Measurements from ENCODE around the gene LZTR1. TPM values are rescaled to one million over a fixed set of nuclear protein-coding genes. Genes with fewer than 3 reads are reported as not detected.

Gene LZTR1
- total RNA-seq, 1 donor from 2014 or later: 91.6 TPM

GRCh38 chr22:20952544-20953341 is 29.4 kb upstream of the LZTR1 start:
- H3K27ac Mint-ChIP-seq: peak overlapping the region; percentile 95
- H3K4me3 Mint-ChIP-seq (ENCODE audit: low read depth): peak overlapping the region; percentile 41
- no peaks in the 10 kb centered on the region for H3K9me3 Mint-ChIP-seq (ENCODE audit: low read depth)
- H3K36me3 Mint-ChIP-seq (ENCODE audit: insufficient read depth): peaks cover 16% of the 10 kb centered on the region
- TF ChIP-seq CTCF (IDR thresholded peaks at IDR 0.05; ENCODE audit: unreplicated experiment): no peak
- H3K4me1 Mint-ChIP-seq (ENCODE audit: low read depth): peaks cover 56% of the 10 kb centered on the region
- H3K27me3 Mint-ChIP-seq: peaks cover 3% of the 10 kb centered on the region
- no peak for DNase-seq (ENCODE audit: low spot score, unreplicated experiment)

GRCh38 chr22:20953342-20953608 is 28.8 kb upstream of the LZTR1 start:
- H3K27me3 Mint-ChIP-seq: peaks cover 7% of the 10 kb centered on the region
- no peak for TF ChIP-seq CTCF (IDR thresholded peaks at IDR 0.05; ENCODE audit: unreplicated experiment)
- peaks cover 53% of the 10 kb centered on the region for H3K4me1 Mint-ChIP-seq (ENCODE audit: low read depth)
- no peaks in the 10 kb centered on the region for H3K9me3 Mint-ChIP-seq (ENCODE audit: low read depth)
- no peak overlapping the region for H3K4me3 Mint-ChIP-seq (ENCODE audit: low read depth)
- no peak for DNase-seq (ENCODE audit: low spot score, unreplicated experiment)
- peak overlapping the region; percentile 95 for H3K27ac Mint-ChIP-seq
- peaks cover 16% of the 10 kb centered on the region for H3K36me3 Mint-ChIP-seq (ENCODE audit: insufficient read depth)

- peaks cover 16% of the 10 kb centered on the region for H3K36me3 Mint-ChIP-seq (ENCODE audit: insufficient read depth)
- peak overlapping the region; percentile 21 for H3K4me3 Mint-ChIP-seq (ENCODE audit: low read depth)
- H3K9me3 Mint-ChIP-seq (ENCODE audit: low read depth): no peaks in the 10 kb centered on the region
- H3K4me1 Mint-ChIP-seq (ENCODE audit: low read depth): peaks cover 52% of the 10 kb centered on the region
- H3K27me3 Mint-ChIP-seq: peaks cover 9% of the 10 kb centered on the region
- TF ChIP-seq CTCF (IDR thresholded peaks at IDR 0.05; ENCODE audit: unreplicated experiment): no peak
- no peak for DNase-seq (ENCODE audit: low spot score, unreplicated experiment)
- H3K27ac Mint-ChIP-seq: peak overlapping the region; percentile 78
These were observed 28.2 kb upstream of the LZTR1 start for GRCh38 chr22:20953668-20954500.

- Mint-ChIP-seq H3K36me3 (ENCODE audit: insufficient read depth) (peaks cover 9% of the 10 kb centered on the region), H3K27ac (no peak overlapping the region), H3K4me1 (ENCODE audit: low read depth) (peaks cover 39% of the 10 kb centered on the region), H3K9me3 (ENCODE audit: low read depth) (no peaks in the 10 kb centered on the region), H3K27me3 (peaks cover 9% of the 10 kb centered on the region), H3K4me3 (ENCODE audit: low read depth) (no peak overlapping the region)
- TF ChIP-seq CTCF (IDR thresholded peaks at IDR 0.05; ENCODE audit: unreplicated experiment): no peak
- DNase-seq (ENCODE audit: low spot score, unreplicated experiment): no peak
These were observed 26.5 kb upstream of the LZTR1 start for GRCh38 chr22:20955548-20955947.

- no peak for DNase-seq (ENCODE audit: low spot score, unreplicated experiment)
- TF ChIP-seq CTCF (IDR thresholded peaks at IDR 0.05; ENCODE audit: unreplicated experiment): peak; percentile 22
- peak overlapping the region; percentile 55 for H3K4me3 Mint-ChIP-seq (ENCODE audit: low read depth)
- no peak overlapping the region for H3K27ac Mint-ChIP-seq
- H3K36me3 Mint-ChIP-seq (ENCODE audit: insufficient read depth): peaks cover 9% of the 10 kb centered on the region
- H3K27me3 Mint-ChIP-seq: peaks cover 9% of the 10 kb centered on the region
- peaks cover 30% of the 10 kb centered on the region for H3K4me1 Mint-ChIP-seq (ENCODE audit: low read depth)
- H3K9me3 Mint-ChIP-seq (ENCODE audit: low read depth): no peaks in the 10 kb centered on the region
These were observed 25.6 kb upstream of the LZTR1 start for GRCh38 chr22:20956258-20957101.
